Stimulated activated CD4-positive, alpha-beta T cell treated with anti-CD3 and anti-CD28 coated beads, Interleukin-1b, Interleukin-23, amount 100 ng/mL, for 24 hours (primary cell): ENCODE measurements around the gene ZXDC.

ENCODE experiments used
- DNase-seq, 4 experiments: peaks; one replicate each; pipeline ENCODE4 v3.0.0-alpha.2; 2020; ENCODE audit warnings: low read depth in 4 of 4, low spot score in 1 of 4

Gene ZXDC, protein sequence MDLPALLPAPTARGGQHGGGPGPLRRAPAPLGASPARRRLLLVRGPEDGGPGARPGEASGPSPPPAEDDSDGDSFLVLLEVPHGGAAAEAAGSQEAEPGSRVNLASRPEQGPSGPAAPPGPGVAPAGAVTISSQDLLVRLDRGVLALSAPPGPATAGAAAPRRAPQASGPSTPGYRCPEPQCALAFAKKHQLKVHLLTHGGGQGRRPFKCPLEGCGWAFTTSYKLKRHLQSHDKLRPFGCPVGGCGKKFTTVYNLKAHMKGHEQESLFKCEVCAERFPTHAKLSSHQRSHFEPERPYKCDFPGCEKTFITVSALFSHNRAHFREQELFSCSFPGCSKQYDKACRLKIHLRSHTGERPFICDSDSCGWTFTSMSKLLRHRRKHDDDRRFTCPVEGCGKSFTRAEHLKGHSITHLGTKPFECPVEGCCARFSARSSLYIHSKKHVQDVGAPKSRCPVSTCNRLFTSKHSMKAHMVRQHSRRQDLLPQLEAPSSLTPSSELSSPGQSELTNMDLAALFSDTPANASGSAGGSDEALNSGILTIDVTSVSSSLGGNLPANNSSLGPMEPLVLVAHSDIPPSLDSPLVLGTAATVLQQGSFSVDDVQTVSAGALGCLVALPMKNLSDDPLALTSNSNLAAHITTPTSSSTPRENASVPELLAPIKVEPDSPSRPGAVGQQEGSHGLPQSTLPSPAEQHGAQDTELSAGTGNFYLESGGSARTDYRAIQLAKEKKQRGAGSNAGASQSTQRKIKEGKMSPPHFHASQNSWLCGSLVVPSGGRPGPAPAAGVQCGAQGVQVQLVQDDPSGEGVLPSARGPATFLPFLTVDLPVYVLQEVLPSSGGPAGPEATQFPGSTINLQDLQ

GRCh38 chr3:126475413-126476114 lies at the start of gene ZXDC:
ZXDC (minus strand) TSS chr3:126475891; CDS start chr3:126475865, 26 bp downstream.
- peak; percentile 79 to 91 (median 84) for DNase-seq

DNA sequence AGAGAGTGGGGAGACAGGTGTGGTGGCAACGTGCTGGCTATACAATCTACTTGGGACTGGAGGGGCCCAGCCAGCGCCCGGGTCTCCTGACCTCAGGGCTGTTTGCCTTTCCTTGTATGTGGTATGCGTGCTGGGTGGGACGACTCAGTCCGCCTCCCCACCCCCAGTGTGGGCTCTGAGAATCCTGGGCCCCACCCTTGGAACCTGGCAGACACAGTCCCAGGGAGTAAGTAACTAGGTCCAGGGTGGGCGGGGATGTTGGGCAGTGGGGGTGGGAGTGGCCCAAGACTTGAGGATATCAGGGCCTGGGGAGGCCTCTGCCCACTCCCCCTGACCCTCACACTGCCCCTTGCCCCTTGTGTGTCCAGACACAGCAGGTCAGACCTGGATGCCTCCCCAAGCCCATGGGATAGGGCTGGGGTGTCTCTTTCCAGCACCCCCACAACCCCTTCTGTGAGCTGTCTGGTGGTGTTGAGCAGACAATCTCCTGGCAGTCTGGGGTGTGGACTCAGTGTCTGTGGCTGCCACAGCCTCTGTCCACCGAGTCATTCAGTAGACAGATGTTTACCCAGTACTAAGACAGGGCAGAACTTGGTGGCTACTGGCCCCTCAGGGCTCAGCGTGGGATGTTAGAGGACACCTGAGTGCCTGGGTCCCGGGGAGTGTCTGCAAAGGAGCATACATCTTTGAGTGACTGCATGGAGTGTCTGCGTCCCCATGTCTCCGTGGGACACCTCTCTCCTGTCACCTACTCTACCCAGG lies 49.6 kb upstream of the ZXDC start:
- no peak for DNase-seq

DNA sequence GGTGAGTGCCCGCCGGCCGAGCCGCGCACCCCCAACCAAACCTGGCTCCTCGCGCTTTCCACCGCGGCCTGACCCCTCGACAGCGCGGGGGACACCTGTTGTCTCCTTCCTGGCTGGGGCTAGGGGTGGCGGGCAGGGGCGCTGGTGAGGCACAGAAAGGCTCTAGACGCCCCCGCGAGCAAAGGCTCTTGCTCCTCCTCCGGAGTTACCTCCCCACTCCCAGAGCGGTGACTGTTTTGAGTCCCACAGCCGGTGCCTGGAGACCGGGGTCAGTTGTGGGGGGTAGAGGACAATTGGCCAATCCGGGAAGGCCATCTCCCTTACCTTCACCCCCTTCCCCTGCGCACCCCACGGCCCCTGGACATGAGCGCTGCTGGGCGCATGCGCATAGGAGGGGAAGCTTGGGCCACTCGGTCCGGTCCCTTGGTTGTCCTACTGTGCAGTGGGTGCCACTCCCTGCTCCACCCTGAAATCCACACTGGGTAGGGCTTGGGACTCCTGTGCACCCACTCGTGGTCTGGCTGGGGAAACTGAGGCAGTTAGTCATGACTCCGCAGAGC lies 48.8 kb upstream of the ZXDC start:
- DNase-seq: no peak

DNA sequence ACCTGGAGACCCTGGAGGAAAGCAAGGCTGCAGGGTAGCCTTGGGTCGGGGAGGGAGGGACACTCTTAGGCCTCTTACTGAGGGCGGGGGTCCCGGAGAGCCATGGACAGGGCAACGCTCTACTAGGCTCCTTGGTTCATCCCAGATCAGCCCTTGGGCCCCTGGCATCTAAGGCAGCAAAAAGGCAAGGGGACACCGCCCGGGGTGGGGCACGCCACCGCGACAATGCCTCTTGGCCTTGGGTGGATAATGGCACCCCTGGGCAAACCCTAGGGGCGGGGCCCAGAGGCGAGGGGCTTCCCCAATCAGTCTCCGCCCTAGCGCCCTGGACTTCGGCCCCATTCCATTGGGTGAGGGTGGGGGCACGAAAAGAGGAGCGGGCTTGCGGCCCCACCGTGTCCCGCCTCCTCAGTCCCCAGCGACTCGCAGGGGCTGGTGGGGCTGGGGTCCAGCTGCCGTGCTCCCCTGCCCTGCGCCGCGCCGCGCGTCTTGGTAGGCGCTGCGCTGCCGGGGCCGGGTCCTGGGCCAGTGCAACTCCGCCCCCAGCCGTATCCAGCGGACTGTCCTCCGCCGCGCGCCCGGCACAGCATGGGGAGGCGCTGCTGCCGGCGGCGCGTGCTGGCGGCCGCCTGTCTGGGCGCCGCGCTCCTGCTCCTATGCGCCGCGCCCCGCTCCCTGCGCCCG lies 48.2 kb upstream of the ZXDC start, which contains the start of gene CHST13:
CHST13 (plus strand) TSS at position 411 of the 684 bp plus-strand sequence; CDS start at position 589, 178 bp downstream.
- no peak for DNase-seq

- peak in 3 of 4 experiments; percentile 16 to 28 (median 21) for DNase-seq
These were observed 46.7 kb upstream of the ZXDC start for GRCh38 chr3:126522363-126522788.

- DNase-seq: no peak
These were observed 45.6 kb upstream of the ZXDC start for GRCh38 chr3:126521122-126521891.

DNA sequence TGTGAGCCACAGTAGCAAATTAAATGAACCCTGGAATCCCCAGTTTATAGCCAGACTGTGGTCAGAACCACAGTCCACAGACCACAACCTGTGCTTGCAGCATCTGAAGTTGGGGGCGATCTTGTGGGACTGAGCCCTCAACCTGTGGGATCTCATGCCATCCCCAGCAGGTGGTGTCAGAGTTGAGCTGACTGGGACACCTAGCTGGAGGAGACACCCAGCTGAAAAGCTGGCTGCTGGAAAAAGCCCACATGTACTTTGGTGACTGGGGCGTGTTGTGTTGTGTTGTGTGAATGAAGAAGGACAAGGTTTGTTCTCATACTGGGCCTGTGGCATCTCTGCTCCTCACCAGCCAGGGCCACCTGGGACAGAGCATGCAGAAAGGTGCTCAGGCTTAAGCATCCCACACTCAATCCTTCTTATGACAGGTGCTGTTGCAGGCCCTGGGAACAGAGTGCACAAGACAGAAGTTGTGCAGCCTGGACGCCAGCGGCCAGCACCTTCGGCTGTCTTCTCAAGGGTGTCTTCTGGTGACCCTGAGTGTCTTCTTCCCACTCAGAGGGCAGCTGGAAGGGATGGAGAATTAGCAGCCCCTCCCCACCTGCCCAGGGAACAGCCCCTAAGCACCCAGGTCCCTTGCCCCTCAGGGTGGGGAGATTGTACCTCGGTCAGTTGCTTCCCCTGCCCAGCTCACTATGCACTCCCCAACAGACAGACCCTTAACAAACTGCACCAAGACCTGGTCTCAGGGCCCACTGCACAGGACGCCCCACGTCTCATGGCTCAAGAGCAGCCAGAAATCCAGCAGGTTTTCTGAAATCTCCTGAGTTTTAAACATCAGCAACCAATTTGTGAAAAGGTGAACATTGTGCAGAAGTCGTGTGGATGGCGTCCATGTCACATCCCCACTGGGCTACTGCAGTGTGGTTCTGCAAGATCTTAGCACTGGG lies 44.1 kb upstream of the ZXDC start:
- DNase-seq: no peak

DNA sequence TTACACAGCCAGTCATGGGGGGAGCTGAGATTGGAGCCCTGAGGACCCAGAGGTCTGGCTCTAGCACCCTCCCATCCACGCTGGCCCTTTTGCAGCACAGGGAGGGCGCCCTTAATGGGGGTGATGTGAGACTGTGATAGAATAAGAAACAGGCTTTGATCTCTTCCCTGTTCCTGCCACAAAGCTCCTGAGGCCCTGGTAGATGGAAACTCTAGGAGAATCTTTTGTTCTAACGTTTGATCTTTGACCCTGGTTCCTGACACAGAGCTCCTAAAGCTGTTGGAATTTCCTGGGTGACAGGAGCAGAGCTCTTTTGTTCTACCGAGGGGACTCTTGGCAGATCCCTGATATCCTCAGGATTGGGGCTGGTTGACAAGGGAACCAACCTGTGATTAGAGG lies 43.1 kb upstream of the ZXDC start:
- no peak for DNase-seq

- no peak for DNase-seq
These were observed 42.5 kb upstream of the ZXDC start for GRCh38 chr3:126517986-126518778.

- DNase-seq: no peak
These were observed 41.7 kb upstream of the ZXDC start, which contains the start of gene UROC1 for GRCh38 chr3:126517291-126517951. UROC1 (minus strand) TSS chr3:126517773; CDS start chr3:126517719, 54 bp downstream.

DNA sequence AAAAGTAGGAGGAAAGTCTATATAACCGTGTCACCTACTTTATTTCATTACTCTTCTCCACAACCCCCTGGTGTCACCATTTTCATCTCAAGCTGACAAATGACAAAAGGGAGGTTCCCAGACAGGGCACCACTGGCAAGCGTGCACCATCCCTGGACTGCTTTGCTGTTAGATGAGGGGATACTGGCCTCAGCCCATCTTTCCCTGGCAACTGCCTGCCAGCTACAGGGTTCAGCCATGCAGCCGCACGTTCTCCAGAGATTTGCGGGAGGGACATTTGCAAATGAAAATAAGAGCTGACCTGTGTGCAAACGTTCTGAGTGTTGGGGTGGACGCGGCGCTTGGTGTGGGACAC lies 41.2 kb upstream of the ZXDC start:
- no peak for DNase-seq

DNA sequence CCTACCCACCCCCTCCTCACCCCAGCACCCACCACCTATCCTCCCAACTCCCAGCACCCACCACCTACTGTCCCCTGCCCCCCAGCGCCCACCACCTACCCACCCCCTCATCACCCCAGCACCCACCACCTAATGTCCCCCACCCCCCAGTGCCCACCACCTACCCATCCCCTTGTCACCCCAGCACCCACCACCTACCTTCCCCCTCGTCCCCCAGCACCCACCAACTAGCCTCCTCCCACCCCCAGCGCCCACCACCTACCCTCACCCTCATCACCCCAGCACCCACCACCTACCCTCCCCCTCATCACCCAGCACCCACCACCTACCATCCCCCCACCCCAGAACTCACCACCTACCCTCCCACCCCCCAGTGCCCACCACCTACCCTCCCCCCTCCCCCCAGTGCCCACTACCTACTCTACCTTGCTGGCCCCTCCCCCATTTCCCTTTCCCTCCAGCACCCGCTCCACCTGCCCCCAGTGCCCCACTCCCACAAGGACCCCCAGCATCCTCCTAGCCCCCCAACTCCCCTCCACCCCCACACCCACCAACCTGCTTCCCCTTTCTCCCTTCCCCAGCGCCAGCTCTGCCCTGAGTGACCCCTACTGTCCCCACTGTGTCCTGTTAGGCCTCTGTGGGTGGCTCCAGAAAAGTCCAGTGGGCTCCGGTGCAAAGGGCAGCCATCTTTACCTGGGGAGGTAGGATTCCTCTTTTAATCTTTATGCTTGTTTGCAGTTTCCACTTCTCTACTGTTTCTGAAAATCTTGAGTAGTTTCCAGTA lies 40.7 kb upstream of the ZXDC start:
- no peak for DNase-seq

- DNase-seq: no peak
These were observed 39.5 kb upstream of the ZXDC start for GRCh38 chr3:126515066-126515706.

- DNase-seq: no peak
These were observed 38.5 kb upstream of the ZXDC start for GRCh38 chr3:126514161-126514560.
